Umbilical cord (tissue), 2 donors: Measurements from ENCODE around the gene SYNDIG1. TPM values are rescaled to one million over a fixed set of nuclear protein-coding genes. Genes with fewer than 3 reads are reported as not detected.

Source experiments
- DNase-seq: peaks from one replicate; pipeline ENCODE4 v3.0.0-alpha.2; 2015; ENCODE audit warnings: low spot score
- total RNA-seq: library from RNA; depleted of rRNA; stranded (reverse); fragments of >200 nt; gene quantifications from one replicate; pipeline ENCODE4 v1.2.3, GENCODE V29; 2014; ENCODE audit warnings: low replicate concordance; ENCODE audit not compliant: insufficient read depth

The SYNDIG1 gene
- total RNA-seq, 1 donor from 2014 or later: 6.3 TPM

- DNase-seq: no peak
Observed at GRCh38 chr20:24522452-24523330, 53.3 kb downstream of the SYNDIG1 start.

- no peak for DNase-seq
Observed at GRCh38 chr20:24523661-24524060, 54.2 kb downstream of the SYNDIG1 start.

GRCh38 chr20:24528583-24529368, 59.3 kb downstream of the SYNDIG1 start:
- DNase-seq: no peak

GRCh38 chr20:24529369-24529719, 59.9 kb downstream of the SYNDIG1 start:
- DNase-seq: no peak

- no peak for DNase-seq
Observed at GRCh38 chr20:24530131-24530680, 60.8 kb downstream of the SYNDIG1 start.

GRCh38 chr20:24531202-24531601, 61.8 kb downstream of the SYNDIG1 start:
- DNase-seq: no peak

- no peak for DNase-seq
Observed at GRCh38 chr20:24531631-24532419, 62.4 kb downstream of the SYNDIG1 start.

- DNase-seq: no peak
Observed at GRCh38 chr20:24533449-24533848, 64.0 kb downstream of the SYNDIG1 start.

- no peak for DNase-seq
Observed at GRCh38 chr20:24534282-24534681, 64.9 kb downstream of the SYNDIG1 start.

GRCh38 chr20:24535941-24536730, 66.7 kb downstream of the SYNDIG1 start:
- DNase-seq: no peak

GRCh38 chr20:24537210-24537609, 67.8 kb downstream of the SYNDIG1 start:
- no peak for DNase-seq

GRCh38 chr20:24542721-24543120, 73.3 kb downstream of the SYNDIG1 start:
- DNase-seq: no peak

- DNase-seq: no peak
Observed at GRCh38 chr20:24543168-24543567, 73.7 kb downstream of the SYNDIG1 start.

GRCh38 chr20:24543741-24544140, 74.3 kb downstream of the SYNDIG1 start:
- DNase-seq: no peak

GRCh38 chr20:24544371-24544770, 74.9 kb downstream of the SYNDIG1 start:
- no peak for DNase-seq

- no peak for DNase-seq
Observed at GRCh38 chr20:24545168-24545567, 75.7 kb downstream of the SYNDIG1 start.

- DNase-seq: no peak
Observed at GRCh38 chr20:24546232-24546892, 76.9 kb downstream of the SYNDIG1 start.

- DNase-seq: no peak
Observed at GRCh38 chr20:24547967-24548366, 78.5 kb downstream of the SYNDIG1 start.

GRCh38 chr20:24559114-24559732, 89.8 kb downstream of the SYNDIG1 start:
- no peak for DNase-seq
